SKM-1 (cell line): ENCODE data around the gene ADAM10.
A peak's percentile ranks its signal among the peaks of the same experiment; 100 is the strongest.
"Not testable (repeated sequence)": the region's sequence is repeated elsewhere in the genome, so short reads cannot be mapped to it uniquely, and the experiment has no call there.

ENCODE experiments used
- DNase-seq: peaks from one replicate; lab custom pipeline; 2025; ENCODE audit not compliant: unreplicated experiment; lab: John Stamatoyannopoulos, UW

The ADAM10 gene

GRCh38 chr15:58749532-58750337, at the start of gene ADAM10:
TSS of gene ADAM10 (minus strand) at chr15:58749707. CDS start at chr15:58749534, 173 bp downstream.
- DNase-seq = peak; percentile 100

DNA sequence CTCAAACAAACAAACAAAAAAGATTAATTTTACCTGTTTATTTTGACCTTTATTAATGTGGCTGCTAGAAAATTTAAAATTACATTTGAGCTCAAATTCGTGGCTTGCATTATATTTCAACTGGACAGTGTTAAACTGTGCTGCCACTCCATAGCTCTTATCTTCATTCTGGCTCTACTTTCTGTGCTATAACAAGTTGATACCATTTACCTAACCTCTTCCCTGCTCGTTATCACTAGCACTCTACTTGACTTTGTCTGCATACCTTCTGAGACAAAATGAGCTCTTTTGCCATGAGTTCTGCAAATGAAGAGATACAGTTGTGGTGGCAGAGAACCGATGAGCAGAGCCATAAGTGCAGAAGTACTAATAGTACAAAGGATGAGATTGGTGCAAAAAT, 48.0 kb upstream of the ADAM10 start:
- DNase-seq = no peak

DNA sequence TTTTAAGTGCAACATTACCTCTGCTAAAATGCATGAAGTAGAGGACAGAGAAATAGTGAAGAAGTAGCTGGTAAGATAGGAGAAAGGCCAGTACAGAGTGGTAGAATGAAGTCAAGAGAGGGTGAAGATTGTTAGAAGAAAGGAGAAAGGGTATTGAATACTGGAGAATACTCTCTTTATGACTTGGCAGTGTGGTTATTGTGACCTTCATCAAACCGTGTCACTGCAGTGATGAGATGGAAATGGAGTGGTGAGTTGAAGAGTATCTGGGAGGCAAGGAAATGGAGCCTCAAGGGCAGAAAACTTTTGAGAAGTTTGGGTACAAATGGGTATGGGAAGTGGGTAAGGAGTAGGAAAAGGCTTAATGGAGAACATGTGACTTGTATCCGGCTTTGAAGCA, 46.3 kb upstream of the ADAM10 start:
- DNase-seq = no peak

- no peak for DNase-seq
Observed at GRCh38 chr15:58793862-58794261, 44.4 kb upstream of the ADAM10 start.

- DNase-seq = no peak
Observed at GRCh38 chr15:58788056-58788710, 38.7 kb upstream of the ADAM10 start.

DNA sequence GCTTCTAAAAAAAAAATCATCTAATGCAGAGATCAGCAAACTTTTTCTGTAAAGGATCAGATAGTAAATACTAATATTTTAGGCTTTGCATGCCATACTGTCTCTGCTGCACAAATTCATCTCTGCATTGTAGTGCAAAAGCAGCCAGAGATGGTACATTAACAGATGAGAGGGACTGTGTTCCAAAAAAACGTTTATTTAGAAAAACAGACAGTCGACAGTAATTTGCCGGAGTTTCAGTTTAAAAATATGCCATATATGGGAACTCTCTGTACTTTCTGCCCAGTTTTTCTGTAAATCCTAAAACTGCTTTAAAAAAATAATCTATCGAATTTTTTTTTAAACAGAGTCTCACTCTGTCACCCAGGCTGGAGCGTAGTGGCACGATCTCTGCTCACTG, 35.8 kb upstream of the ADAM10 start:
- no peak for DNase-seq

- no peak for DNase-seq
Observed at GRCh38 chr15:58779554-58779953, 30.0 kb upstream of the ADAM10 start.

DNA sequence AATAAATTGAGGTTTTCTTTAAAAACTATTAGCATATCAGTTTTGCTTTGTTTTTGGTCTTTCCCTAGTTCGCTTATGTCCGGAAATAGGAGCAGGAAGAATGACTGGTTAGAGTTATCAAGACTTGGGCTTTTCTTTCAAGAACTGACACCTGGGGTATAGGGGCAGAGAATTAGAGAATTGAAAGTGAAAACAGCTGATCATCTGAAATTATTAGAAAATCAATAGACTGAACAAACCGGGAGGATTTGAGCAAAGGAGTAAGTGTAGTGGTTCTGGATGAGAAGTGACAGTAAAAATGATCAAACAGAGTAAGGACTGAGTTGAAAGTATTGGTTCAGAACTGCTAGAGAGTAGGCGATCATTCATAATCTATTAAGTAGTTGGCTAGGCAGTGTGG, 27.6 kb upstream of the ADAM10 start:
- no peak for DNase-seq

DNA sequence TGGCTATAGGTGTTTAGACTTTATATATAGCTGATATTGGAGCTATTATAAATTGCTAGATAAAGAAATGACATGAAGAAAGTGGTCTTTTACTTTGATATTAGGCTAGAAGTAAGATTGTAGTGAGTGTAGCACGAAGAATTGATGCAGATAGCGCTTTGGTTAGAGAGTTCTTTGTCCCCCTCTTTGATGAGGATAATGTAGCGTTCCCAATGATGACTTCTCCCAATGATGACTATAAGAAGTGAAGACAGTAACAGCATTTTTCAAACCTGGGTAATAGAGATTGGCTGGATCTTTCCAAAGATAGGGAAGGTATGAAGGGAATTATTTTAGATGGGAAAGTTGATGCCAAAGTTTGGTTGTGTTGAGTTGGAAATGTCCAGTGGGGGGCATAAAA, 25.9 kb upstream of the ADAM10 start:
- no peak for DNase-seq

DNA sequence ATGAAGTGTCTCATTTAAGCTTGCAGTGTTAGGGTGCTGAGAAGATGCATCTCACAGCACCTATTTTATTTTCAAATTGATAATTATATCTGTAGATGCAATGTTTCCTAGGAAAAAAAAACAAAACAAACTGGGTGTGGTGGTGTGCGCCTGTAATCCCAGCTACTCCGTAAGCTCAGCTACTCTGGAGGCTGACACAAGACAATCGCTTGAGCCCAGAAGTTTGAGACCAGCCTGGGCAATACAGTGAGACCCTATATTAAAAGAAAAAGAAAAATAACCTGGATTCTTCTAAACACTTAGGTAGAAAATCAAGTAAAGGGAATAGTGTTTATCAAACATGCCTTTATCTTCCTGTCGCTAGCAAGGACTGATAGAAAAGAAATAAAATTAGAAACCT, 23.5 kb upstream of the ADAM10 start:
- no peak for DNase-seq

DNA sequence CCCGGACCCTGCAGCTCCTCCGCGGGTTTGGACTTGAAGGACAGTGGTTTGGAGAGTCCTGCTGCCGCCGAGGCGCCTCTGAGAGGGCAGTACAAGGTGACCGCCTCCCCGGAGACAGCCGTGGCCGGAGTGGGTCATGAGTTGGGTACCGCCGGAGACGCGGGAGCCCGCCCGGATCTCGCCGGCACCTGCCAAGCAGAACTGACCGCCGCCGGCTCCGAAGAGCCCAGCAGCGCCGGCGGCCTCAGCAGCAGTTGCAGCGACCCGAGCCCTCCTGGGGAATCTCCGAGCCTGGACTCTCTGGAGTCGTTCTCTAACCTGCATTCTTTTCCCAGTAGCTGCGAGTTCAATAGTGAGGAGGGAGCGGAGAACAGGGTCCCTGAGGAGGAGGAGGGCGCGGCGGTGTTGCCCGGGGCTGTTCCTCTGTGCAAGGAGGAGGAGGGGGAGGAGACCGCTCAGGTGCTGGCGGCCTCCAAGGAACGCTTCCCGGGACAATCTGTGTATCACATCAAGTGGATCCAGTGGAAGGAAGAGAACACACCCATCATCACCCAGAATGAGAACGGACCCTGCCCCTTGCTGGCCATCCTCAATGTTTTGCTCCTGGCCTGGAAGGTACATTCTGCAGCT, 22.2 kb upstream of the ADAM10 start:
- no peak for DNase-seq

DNA sequence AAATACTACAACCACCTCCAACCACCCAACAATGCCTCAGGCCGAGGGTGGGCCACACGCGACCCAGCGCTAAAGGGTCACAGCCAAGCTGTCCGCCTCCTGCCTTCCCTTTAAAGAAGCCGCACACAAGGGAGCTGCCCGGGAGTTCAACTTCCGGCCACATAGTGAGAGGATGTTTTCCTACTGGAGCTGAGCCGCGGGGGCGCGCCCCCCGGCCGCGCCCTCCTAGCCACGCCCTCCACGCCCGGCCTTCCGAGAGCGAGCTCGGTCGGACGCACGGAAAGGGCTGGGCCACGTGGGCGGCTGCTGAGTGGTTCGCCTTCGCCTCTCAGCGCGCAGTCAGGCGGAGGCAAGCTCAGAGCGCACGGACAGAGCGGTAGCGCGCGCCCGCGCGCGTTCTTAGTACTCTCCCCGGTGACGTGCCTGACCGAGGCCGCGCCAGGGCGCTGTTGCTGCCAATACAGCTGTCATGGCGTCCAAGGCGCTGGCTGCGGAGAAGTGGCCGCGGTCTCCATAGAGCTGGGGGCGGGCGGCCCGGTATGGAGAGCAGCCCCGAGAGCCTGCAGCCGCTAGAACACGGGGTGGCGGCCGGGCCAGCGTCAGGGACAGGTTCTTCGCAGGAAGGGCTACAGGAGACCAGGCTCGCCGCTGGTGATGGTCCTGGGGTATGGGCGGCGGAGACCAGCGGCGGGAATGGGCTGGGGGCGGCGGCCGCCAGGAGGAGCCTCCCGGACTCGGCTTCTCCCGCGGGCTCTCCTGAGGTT, 21.5 kb upstream of the ADAM10 start, which contains the start of gene MINDY2:
Gene MINDY2 (plus strand): TSS at position 446 of the 764 bp plus-strand sequence. CDS start 94 bp downstream, at position 540.
- DNase-seq = peak; percentile 92

GRCh38 chr15:58770519-58770856, 21.0 kb upstream of the ADAM10 start:
- DNase-seq = no peak

GRCh38 chr15:58768601-58769004, 19.1 kb upstream of the ADAM10 start:
- not testable (repeated sequence) for DNase-seq

GRCh38 chr15:58766290-58766689, 16.8 kb upstream of the ADAM10 start:
- no peak for DNase-seq

DNA sequence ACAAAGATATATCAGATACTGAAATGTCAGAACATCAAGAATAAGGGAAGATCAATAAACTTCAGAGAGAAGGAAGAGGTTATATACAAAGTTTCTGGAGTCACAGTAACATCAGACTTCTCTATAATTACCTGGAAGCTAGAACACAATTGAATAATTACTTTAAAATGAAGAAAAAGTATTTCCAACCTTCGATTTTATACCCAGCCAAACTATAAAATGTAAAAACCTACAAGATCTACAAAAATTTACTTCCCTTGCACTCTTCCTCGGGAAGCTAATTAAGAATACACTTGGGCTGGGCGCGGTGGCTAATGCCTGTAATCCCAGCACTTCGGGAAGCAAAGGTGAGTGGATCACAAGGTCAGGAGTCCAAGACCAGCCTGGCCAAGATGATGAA, 15.0 kb upstream of the ADAM10 start:
- no peak for DNase-seq

- no peak for DNase-seq
Observed at GRCh38 chr15:58762731-58763130, 13.2 kb upstream of the ADAM10 start.

GRCh38 chr15:58762285-58762684, 12.8 kb upstream of the ADAM10 start:
- DNase-seq = no peak

DNA sequence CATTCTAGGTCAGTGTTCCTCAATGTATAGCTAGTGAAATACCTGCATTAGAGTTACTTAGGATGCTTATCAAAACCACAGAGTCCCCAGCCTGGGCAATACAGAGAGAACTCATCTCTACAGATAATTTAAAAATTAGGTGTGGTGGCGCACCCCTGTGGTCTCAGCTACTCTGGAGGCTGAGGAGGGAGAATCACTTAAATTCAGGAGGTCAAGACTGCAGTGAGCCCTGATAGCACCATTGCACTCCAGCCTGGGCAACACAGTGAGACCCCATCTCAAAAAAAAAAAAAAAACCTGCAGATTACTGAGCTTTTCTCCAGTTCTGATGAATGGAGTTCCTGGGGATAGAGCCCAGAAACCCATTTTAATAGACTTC, 11.5 kb upstream of the ADAM10 start:
- no peak for DNase-seq

- DNase-seq = no peak
Observed at GRCh38 chr15:58760385-58761009, 11.0 kb upstream of the ADAM10 start.

DNA sequence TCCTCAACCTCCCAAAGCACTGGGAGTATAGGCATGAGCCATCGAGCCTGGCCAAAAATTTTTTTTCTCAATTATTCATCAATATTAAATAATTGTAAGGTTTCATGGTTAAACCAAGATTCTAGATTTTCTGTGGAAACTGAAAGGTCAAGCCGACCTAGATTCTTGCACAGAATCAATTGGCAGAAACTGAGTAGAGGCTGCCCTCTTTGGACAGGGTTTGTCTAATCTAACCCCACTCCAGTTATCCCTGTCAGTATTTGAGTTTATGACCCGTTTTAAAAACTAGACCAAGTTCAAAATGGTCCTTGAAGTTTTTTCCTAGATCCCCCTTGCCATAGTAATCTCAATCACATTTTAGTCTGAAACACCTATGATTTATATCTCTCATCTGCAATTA, 8.6 kb upstream of the ADAM10 start:
- no peak for DNase-seq
